WTC11 (cell line): ENCODE data around the gene RPS6KA4. TPM values are rescaled to one million over a fixed set of nuclear protein-coding genes. Genes with fewer than 3 reads are reported as not detected.
A peak's percentile ranks its signal among the peaks of the same experiment; 100 is the strongest.

Experiments used
- ATAC-seq: fragments of 200-7000 bp; cut with Tn5 transposase; 2 replicates; pipeline ENCODE4 v1.10.0; 2021; ENCODE audit warnings: mild to moderate bottlenecking, moderate library complexity
- CTCF ChIA-PET: fragments of 300-600 bp; sonication (Branson Sonifier 250); formaldehyde crosslinking; loops from one replicate; lab custom pipeline; 2021; ENCODE audit warnings: antibody characterized with exemption; lab: Charles Lee
- POLR2A ChIA-PET: fragments of 350-600 bp; sonication (Branson Sonifier 250); formaldehyde crosslinking; loops from one replicate; lab custom pipeline; 2021; ENCODE audit warnings: antibody characterized with exemption; lab: Charles Lee
- DNase-seq: peaks from one replicate; pipeline ENCODE4 v3.0.0; 2021; ENCODE audit warnings: low spot score
- H3K27ac Mint-ChIP-seq: 2 replicates; pipeline ENCODE4 v1.8.0; 2021; ENCODE audit warnings: mixed read lengths
- H3K27me3 Mint-ChIP-seq: 2 replicates; pipeline ENCODE4 v1.8.0; 2021; ENCODE audit warnings: low read depth, mild to moderate bottlenecking, moderate library complexity, mixed read lengths
- H3K36me3 Mint-ChIP-seq: 2 replicates; pipeline ENCODE4 v1.8.0; 2021; ENCODE audit warnings: mixed read lengths
- H3K4me1 Mint-ChIP-seq: 2 replicates; pipeline ENCODE4 v1.8.0; 2022; ENCODE audit warnings: mixed read lengths
- H3K4me3 Mint-ChIP-seq: 2 replicates; pipeline ENCODE4 v1.8.0; 2021; ENCODE audit warnings: mild to moderate bottlenecking, moderate library complexity, mixed read lengths
- H3K9me3 Mint-ChIP-seq: 2 replicates; pipeline ENCODE4 v1.8.0; 2021; ENCODE audit warnings: mixed read lengths
- AFF4 ChIP-seq: sonication (generic); formaldehyde crosslinking; IDR thresholded peaks from 2 replicates; pipeline ENCODE4 v1.8.1; 2023; ENCODE audit warnings: mild to moderate bottlenecking, missing genetic modification reagents, borderline replicate concordance
- EMX1 ChIP-seq: fragments of 250-450 bp; sonication (Bioruptor Pico); IDR thresholded peaks from 2 replicates; pipeline ENCODE4 v1.8.0; 2021; ENCODE audit warnings: mild to moderate bottlenecking
- FOXJ3 ChIP-seq: sonication (generic); formaldehyde crosslinking; IDR thresholded peaks from 2 replicates; pipeline ENCODE4 v1.9.0; 2021; ENCODE audit warnings: missing genetic modification reagents, mild to moderate bottlenecking, borderline replicate concordance
- FOXP1 ChIP-seq: sonication (generic); formaldehyde crosslinking; IDR thresholded peaks from 2 replicates; pipeline ENCODE4 v1.8.0; 2022; ENCODE audit warnings: missing genetic modification reagents, mild to moderate bottlenecking, moderate library complexity, borderline replicate concordance
- HMGA2 ChIP-seq: fragments of 250-450 bp; sonication (Bioruptor Pico); IDR thresholded peaks from 2 replicates; pipeline ENCODE4 v1.4.0; 2021; ENCODE audit warnings: mild to moderate bottlenecking, moderate library complexity
- IRF1 ChIP-seq: sonication (generic); formaldehyde crosslinking; IDR thresholded peaks from 2 replicates; pipeline ENCODE4 v1.8.0; 2023; ENCODE audit warnings: missing genetic modification reagents
- MYBL2 ChIP-seq: sonication (generic); formaldehyde crosslinking; IDR thresholded peaks from 2 replicates; pipeline ENCODE4 v1.8.1; 2023; ENCODE audit warnings: mild to moderate bottlenecking, moderate library complexity, missing genetic modification reagents
- PRRX2 ChIP-seq: fragments of 250-450 bp; sonication (Bioruptor Pico); IDR thresholded peaks from 2 replicates; pipeline ENCODE4 v1.8.0; 2021; ENCODE audit warnings: mild to moderate bottlenecking
- SMAD4 ChIP-seq: sonication (generic); formaldehyde crosslinking; IDR thresholded peaks from 2 replicates; pipeline ENCODE4 v1.8.0; 2022; ENCODE audit warnings: mild to moderate bottlenecking, missing genetic modification reagents
- STAT6 ChIP-seq: sonication (generic); formaldehyde crosslinking; conservative IDR thresholded peaks from 2 replicates; pipeline ENCODE4 v1.8.1; 2023; ENCODE audit warnings: mild to moderate bottlenecking, low read depth, missing genetic modification reagents, moderate library complexity
- USF2 ChIP-seq: sonication (generic); formaldehyde crosslinking; IDR thresholded peaks from 2 replicates; pipeline ENCODE4 v1.8.1; 2023; ENCODE audit warnings: mild to moderate bottlenecking, missing genetic modification reagents, moderate library complexity
- ZNF121 ChIP-seq: sonication (generic); formaldehyde crosslinking; IDR thresholded peaks from 2 replicates; pipeline ENCODE4 v1.8.0; 2023; ENCODE audit warnings: missing genetic modification reagents
- ZNF232 ChIP-seq: sonication (generic); formaldehyde crosslinking; IDR thresholded peaks from 2 replicates; pipeline ENCODE4 v1.8.0; 2022; ENCODE audit warnings: mild to moderate bottlenecking, missing genetic modification reagents
- ZNF263 ChIP-seq: sonication (generic); formaldehyde crosslinking; IDR thresholded peaks from 2 replicates; pipeline ENCODE4 v1.8.1; 2022; ENCODE audit warnings: low read depth, mild to moderate bottlenecking, moderate library complexity, missing genetic modification reagents
- ZNF396 ChIP-seq: fragments of 250-450 bp; sonication (Bioruptor Pico); IDR thresholded peaks from 2 replicates; pipeline ENCODE4 v1.8.0; 2021; ENCODE audit warnings: mild to moderate bottlenecking, moderate library complexity, borderline replicate concordance
- total RNA-seq: library from RNA; stranded (reverse); gene quantifications from 3 replicates; pipeline ENCODE4 v1.2.3, GENCODE V29; 2021
- TF ChIP-seq, protein P1 (sequence below): sonication (generic); formaldehyde crosslinking; IDR thresholded peaks from 2 replicates; pipeline ENCODE4 v1.8.1; 2023; ENCODE audit warnings: mild to moderate bottlenecking, missing genetic modification reagents
- TF ChIP-seq, protein P2 (sequence below): sonication (generic); formaldehyde crosslinking; IDR thresholded peaks from 2 replicates; pipeline ENCODE4 v1.8.1; 2022; ENCODE audit warnings: mild to moderate bottlenecking, missing genetic modification reagents, moderate library complexity, borderline replicate concordance
- TF ChIP-seq, protein P3 (sequence below): sonication (generic); formaldehyde crosslinking; IDR thresholded peaks from 2 replicates; pipeline ENCODE4 v1.8.1; 2022; ENCODE audit warnings: mild to moderate bottlenecking, moderate library complexity, missing genetic modification reagents

RPS6KA4 gene
- total RNA-seq, 1 experiment from 2014 or later: 16.8 TPM

DNA sequence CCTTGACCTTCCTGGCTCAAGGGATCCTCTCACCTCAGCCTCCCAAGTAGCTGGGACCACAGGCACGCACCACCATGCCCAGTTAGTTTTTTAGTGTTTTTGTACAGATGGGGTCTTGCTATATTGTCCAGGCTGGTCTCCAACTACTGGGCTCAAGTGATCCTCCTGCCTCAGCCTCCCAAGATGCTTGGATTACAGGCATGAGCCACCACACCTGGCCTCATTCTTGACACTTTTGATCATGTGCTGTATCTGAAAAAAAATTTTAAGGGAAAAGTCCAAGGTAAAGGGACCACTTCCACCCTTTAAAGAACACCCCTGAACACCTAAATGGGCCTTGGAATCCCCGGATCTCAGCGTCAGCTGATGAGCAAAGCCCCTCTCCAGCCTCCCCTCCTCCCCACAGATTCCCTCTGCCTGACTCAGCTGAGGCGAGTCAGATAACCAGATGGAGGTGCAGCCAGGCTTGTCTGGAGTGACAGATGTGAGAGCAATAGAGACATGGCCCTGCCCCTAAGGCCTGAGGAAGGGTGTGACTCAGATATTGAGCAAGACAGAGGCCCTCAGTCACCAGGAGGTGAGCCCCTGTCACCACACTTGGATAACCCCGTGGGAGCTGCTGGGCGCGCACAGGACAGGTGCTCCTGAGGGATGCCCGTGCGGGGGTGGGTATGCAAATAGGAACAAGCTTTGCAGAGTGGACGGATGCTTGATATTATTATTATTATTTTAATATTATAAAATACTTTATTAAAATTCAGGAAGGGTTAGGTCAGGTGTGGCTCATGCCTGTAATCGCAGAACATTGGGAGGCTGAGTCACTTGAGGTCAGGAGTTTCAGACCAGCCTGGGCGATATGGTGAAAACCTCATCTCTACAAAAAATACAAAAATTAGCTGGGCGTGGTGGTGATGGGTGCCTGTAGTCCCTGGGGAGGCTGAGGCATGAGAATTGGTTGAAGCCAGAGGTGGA lies 23.9 kb upstream of the RPS6KA4 start:
- Mint-ChIP-seq H3K4me3 (no peak overlapping the region), H3K36me3 (no peaks in the 10 kb centered on the region), H3K27me3 (peaks cover 25% of the 10 kb centered on the region), H3K9me3 (no peaks in the 10 kb centered on the region)
- no peak for DNase-seq
- ATAC-seq: peak; percentile 50
- POLR2A ChIA-PET: no interaction called here
- CTCF ChIA-PET: interaction anchor here (13.9 kb wide), 1 partner anchor 18 kb away, joined by 437 read pairs; no protein-coding TSS in a partner anchor
- TF ChIP-seq SMAD4 (CRISPR knock-in tag) (no peak), ZNF396 (no peak), HMGA2 (CRISPR knock-in tag) (0 out of 2 replicates have a peak, but pooled peaks have one; percentile 39), IRF1 (no peak), STAT6 (CRISPR knock-in tag) (no peak), ZNF232 (CRISPR knock-in tag) (no peak), USF2 (CRISPR knock-in tag) (no peak), PRRX2 (no peak), ZNF121 (CRISPR knock-in tag) (peak; percentile 95), AFF4 (CRISPR knock-in tag) (no peak), EMX1 (no peak)
- TF ChIP-seq, all 79 proteins: peak for 2
- Mint-ChIP-seq H3K27ac (no peak overlapping the region), H3K4me1 (peaks cover 14% of the 10 kb centered on the region)

GRCh38 chr11:64337538-64338249 lies 21.3 kb upstream of the RPS6KA4 start:
- ATAC-seq: no peak
- Mint-ChIP-seq H3K36me3 (no peaks in the 10 kb centered on the region), H3K4me3 (no peak overlapping the region), H3K27ac (no peak overlapping the region; the same call in 1 of the 2 replicates), H3K9me3 (no peaks in the 10 kb centered on the region), H3K27me3 (peaks cover 34% of the 10 kb centered on the region), H3K4me1 (peaks cover 18% of the 10 kb centered on the region)
- no peak for DNase-seq
- POLR2A ChIA-PET: interaction anchor here (1.1 kb wide), 1 partner anchor 20 kb away, joined by 4 read pairs; the partner anchor contains the start of genes PRDX5 and TRMT112
- CTCF ChIA-PET: interaction anchor here (1.3 to 13.9 kb wide), 3 partner anchors 15 to 34 kb away, joined by 3 to 437 read pairs (median 5); partner anchors contain the start of genes PRDX5 and TRMT112
- TF ChIP-seq ZNF263 (CRISPR knock-in tag) (no peak), EMX1 (no peak), IRF1 (no peak), FOXP1 (CRISPR knock-in tag) (no peak), MYBL2 (CRISPR knock-in tag) (no peak), FOXJ3 (CRISPR knock-in tag) (no peak)
- TF ChIP-seq, protein P1, sequence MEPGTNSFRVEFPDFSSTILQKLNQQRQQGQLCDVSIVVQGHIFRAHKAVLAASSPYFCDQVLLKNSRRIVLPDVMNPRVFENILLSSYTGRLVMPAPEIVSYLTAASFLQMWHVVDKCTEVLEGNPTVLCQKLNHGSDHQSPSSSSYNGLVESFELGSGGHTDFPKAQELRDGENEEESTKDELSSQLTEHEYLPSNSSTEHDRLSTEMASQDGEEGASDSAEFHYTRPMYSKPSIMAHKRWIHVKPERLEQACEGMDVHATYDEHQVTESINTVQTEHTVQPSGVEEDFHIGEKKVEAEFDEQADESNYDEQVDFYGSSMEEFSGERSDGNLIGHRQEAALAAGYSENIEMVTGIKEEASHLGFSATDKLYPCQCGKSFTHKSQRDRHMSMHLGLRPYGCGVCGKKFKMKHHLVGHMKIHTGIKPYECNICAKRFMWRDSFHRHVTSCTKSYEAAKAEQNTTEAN (CRISPR knock-in tag): no peak
- TF ChIP-seq, protein P2, sequence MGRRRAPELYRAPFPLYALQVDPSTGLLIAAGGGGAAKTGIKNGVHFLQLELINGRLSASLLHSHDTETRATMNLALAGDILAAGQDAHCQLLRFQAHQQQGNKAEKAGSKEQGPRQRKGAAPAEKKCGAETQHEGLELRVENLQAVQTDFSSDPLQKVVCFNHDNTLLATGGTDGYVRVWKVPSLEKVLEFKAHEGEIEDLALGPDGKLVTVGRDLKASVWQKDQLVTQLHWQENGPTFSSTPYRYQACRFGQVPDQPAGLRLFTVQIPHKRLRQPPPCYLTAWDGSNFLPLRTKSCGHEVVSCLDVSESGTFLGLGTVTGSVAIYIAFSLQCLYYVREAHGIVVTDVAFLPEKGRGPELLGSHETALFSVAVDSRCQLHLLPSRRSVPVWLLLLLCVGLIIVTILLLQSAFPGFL (CRISPR knock-in tag): no peak
- TF ChIP-seq, protein P3, sequence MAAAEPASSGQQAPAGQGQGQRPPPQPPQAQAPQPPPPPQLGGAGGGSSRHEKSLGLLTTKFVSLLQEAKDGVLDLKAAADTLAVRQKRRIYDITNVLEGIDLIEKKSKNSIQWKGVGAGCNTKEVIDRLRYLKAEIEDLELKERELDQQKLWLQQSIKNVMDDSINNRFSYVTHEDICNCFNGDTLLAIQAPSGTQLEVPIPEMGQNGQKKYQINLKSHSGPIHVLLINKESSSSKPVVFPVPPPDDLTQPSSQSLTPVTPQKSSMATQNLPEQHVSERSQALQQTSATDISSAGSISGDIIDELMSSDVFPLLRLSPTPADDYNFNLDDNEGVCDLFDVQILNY (CRISPR knock-in tag): no peak
